IMR-90 (cell line): Measurements from ENCODE around the gene TOR4A. TPM values are rescaled to one million over a fixed set of nuclear protein-coding genes. Genes with fewer than 3 reads are reported as not detected.

ENCODE experiments used
- ATAC-seq: fragments of 200-7000 bp; cut with Tn5 transposase; 2 replicates; pipeline ENCODE4 v1.9.1; 2020; ENCODE audit warnings: low read depth, mild to moderate bottlenecking, moderate library complexity
- BruUV-seq: library from RNA; stranded (reverse); fragments of 400-500 nt; replicated peaks from 2 replicates; lab custom pipeline; 2021; lab: Mats Ljungman, UMichigan
- CTCF ChIA-PET: fragments of 300-600 bp; formaldehyde crosslinking; extraction: SDS; loops from one replicate; lab custom pipeline; 2021; ENCODE audit warnings: antibody characterized with exemption; lab: Yijun Ruan, JAX
- POLR2A ChIA-PET: fragments of 300-600 bp; sonication (Branson Sonifier 250); formaldehyde crosslinking; loops from one replicate; lab custom pipeline; 2022; ENCODE audit warnings: antibody characterized with exemption; ENCODE audit not compliant: unreplicated experiment; lab: Charles Lee
- DNase-seq: peaks from one replicate; pipeline ENCODE4 v3.0.0; 2013
- H2AFZ ChIP-seq: replicated peaks from 2 replicates; pipeline ENCODE3; 2013; ENCODE audit warnings: low read length, mild to moderate bottlenecking; ENCODE audit not compliant: poor library complexity
- H2AK5ac ChIP-seq: 2 replicates; pipeline ENCODE4 v1.6.1; 2013; ENCODE audit warnings: low read depth, low read length, inconsistent platforms
- H2AK9ac ChIP-seq: replicated peaks from 2 replicates; pipeline ENCODE3; 2013; ENCODE audit warnings: mild to moderate bottlenecking, low read depth, low read length, moderate library complexity; ENCODE audit not compliant: poor library complexity
- H2BK120ac ChIP-seq: 2 replicates; pipeline ENCODE4 v1.6.1; 2013; ENCODE audit warnings: low read depth, low read length, inconsistent platforms
- H2BK15ac ChIP-seq: 3 replicates; pipeline ENCODE4 v1.6.1; 2013; ENCODE audit warnings: low read depth, low read length, inconsistent platforms
- H2BK20ac ChIP-seq: 2 replicates; pipeline ENCODE4 v1.6.1; 2013; ENCODE audit warnings: low read depth, mild to moderate bottlenecking, inconsistent platforms, low read length, moderate library complexity
- H2BK5ac ChIP-seq: 2 replicates; pipeline ENCODE4 v1.6.1; 2013; ENCODE audit warnings: mild to moderate bottlenecking, low read depth, low read length, inconsistent platforms; ENCODE audit not compliant: poor library complexity, severe bottlenecking
- H3K14ac ChIP-seq: replicated peaks from 2 replicates; pipeline ENCODE4 v1.6.1; 2013; ENCODE audit warnings: low read depth, low read length, inconsistent platforms
- H3K18ac ChIP-seq: 2 replicates; pipeline ENCODE4 v1.6.1; 2013; ENCODE audit warnings: low read depth, low read length, control low read depth
- H3K23ac ChIP-seq: 2 replicates; pipeline ENCODE4 v1.6.1; 2013; ENCODE audit warnings: low read depth, low read length, inconsistent platforms
- H3K27ac ChIP-seq: 2 replicates; pipeline ENCODE4 v1.5.1; 2013; ENCODE audit warnings: mild to moderate bottlenecking, control low read depth, low read length; ENCODE audit not compliant: insufficient read depth
- H3K27me3 ChIP-seq: 2 replicates; pipeline ENCODE4 v1.6.1; 2013; ENCODE audit warnings: low read length; ENCODE audit not compliant: control insufficient read depth, insufficient read depth
- H3K36me3 ChIP-seq: 2 replicates; pipeline ENCODE4 v1.6.1; 2013; ENCODE audit warnings: low read length, mixed read lengths; ENCODE audit not compliant: control insufficient read depth, insufficient read depth
- H3K4ac ChIP-seq: 2 replicates; pipeline ENCODE4 v1.6.1; 2013; ENCODE audit warnings: low read depth, low read length, inconsistent platforms
- H3K4me1 ChIP-seq: 2 replicates; pipeline ENCODE4 v1.6.1; 2013; ENCODE audit warnings: low read length, mixed read lengths; ENCODE audit not compliant: control insufficient read depth, insufficient read depth
- H3K4me2 ChIP-seq: 2 replicates; pipeline ENCODE4 v1.6.1; 2013; ENCODE audit warnings: low read depth, mild to moderate bottlenecking, control low read depth, low read length, moderate library complexity
- H3K4me3 ChIP-seq: 2 replicates; pipeline ENCODE4 v1.5.1; 2013; ENCODE audit warnings: low read depth, mild to moderate bottlenecking, control low read depth, low read length, moderate library complexity; ENCODE audit not compliant: insufficient read depth
- H3K56ac ChIP-seq: 2 replicates; pipeline ENCODE4 v1.6.1; 2013; ENCODE audit warnings: low read length, inconsistent platforms; ENCODE audit not compliant: insufficient read depth; ENCODE audit errors: extremely low read depth
- H3K79me1 ChIP-seq, 2 experiments: 2 replicates each; pipeline ENCODE4 v1.6.1; 2013; ENCODE audit warnings: low read length in 2 of 2, inconsistent platforms in 1 of 2, low read depth in 1 of 2
- H3K9ac ChIP-seq: 2 replicates; pipeline ENCODE4 v1.6.1; 2013; ENCODE audit warnings: low read depth, low read length, control low read depth
- H3K9me1 ChIP-seq: 2 replicates; pipeline ENCODE4 v1.6.1; 2013; ENCODE audit warnings: low read length, inconsistent platforms; ENCODE audit not compliant: insufficient read depth
- H3K9me3 ChIP-seq: 2 replicates; pipeline ENCODE4 v1.6.1; 2013; ENCODE audit warnings: low read length; ENCODE audit not compliant: control insufficient read depth, insufficient read depth
- H4K20me1 ChIP-seq: 2 replicates; pipeline ENCODE4 v1.6.1; 2013; ENCODE audit warnings: low read length, inconsistent platforms; ENCODE audit not compliant: insufficient read depth
- H4K5ac ChIP-seq: 2 replicates; pipeline ENCODE4 v1.6.1; 2013; ENCODE audit warnings: mild to moderate bottlenecking, low read depth, low read length, control low read depth
- H4K8ac ChIP-seq, 2 experiments: 2 replicates each; pipeline ENCODE4 v1.6.1; 2013; ENCODE audit warnings: low read depth in 2 of 2, low read length in 2 of 2, control low read depth in 1 of 2, inconsistent platforms in 1 of 2
- H4K91ac ChIP-seq: 2 replicates; pipeline ENCODE4 v1.6.1; 2013; ENCODE audit warnings: low read depth, low read length, inconsistent platforms; ENCODE audit not compliant: insufficient read depth
- CHD1 ChIP-seq: IDR thresholded peaks from 2 replicates; pipeline ENCODE4 v1.6.1; 2012; ENCODE audit warnings: low read depth, low read length, improper control_type of control experiment
- ELK1 ChIP-seq: fragments of 150-350 bp; IDR thresholded peaks from 2 replicates; pipeline ENCODE4 v1.6.1; 2016; ENCODE audit warnings: low read depth, mild to moderate bottlenecking, low read length, moderate library complexity, borderline replicate concordance
- MAFK ChIP-seq: IDR thresholded peaks from 2 replicates; pipeline ENCODE4 v1.6.1; 2012; ENCODE audit warnings: low read depth, low read length, improper control_type of control experiment
- MAZ ChIP-seq: IDR thresholded peaks from 2 replicates; pipeline ENCODE4 v1.6.1; 2012; ENCODE audit warnings: low read depth, mild to moderate bottlenecking, low read length, improper control_type of control experiment, moderate library complexity, borderline replicate concordance
- MXI1 ChIP-seq: IDR thresholded peaks from 2 replicates; pipeline ENCODE4 v1.6.1; 2012; ENCODE audit warnings: low read depth, mild to moderate bottlenecking, low read length, moderate library complexity, borderline replicate concordance
- NFE2L2 ChIP-seq: fragments of 150-350 bp; IDR thresholded peaks from 2 replicates; pipeline ENCODE4 v1.6.1; 2016; ENCODE audit warnings: low read depth, mild to moderate bottlenecking, low read length
- POLR2A ChIP-seq: IDR thresholded peaks from 2 replicates; pipeline ENCODE4 v1.6.1; 2012; ENCODE audit warnings: mild to moderate bottlenecking, low read depth, low read length
- RAD21 ChIP-seq: IDR thresholded peaks from 2 replicates; pipeline ENCODE4 v1.6.1; 2012; ENCODE audit warnings: low read length, improper control_type of control experiment
- RCOR1 ChIP-seq: IDR thresholded peaks from 2 replicates; pipeline ENCODE4 v1.6.1; 2012; ENCODE audit warnings: mild to moderate bottlenecking, low read length, improper control_type of control experiment; ENCODE audit not compliant: insufficient replicate concordance
- RFX5 ChIP-seq: IDR thresholded peaks from 2 replicates; pipeline ENCODE4 v1.8.0; 2012; ENCODE audit warnings: low read depth, mild to moderate bottlenecking, low read length, moderate library complexity
- SMC3 ChIP-seq: fragments of 150-350 bp; IDR thresholded peaks from 2 replicates; pipeline ENCODE4 v1.6.1; 2016; ENCODE audit warnings: low read depth, mild to moderate bottlenecking, antibody characterized with exemption, low read length, moderate library complexity
- WGBS, 2 experiments: methylation state at CpG; one replicate each; pipeline versions ENCODE4 v1.1.5 to v1.1.7; 2013; ENCODE audit warnings: missing lambda C conversion rate in 2 of 2; ENCODE audit not compliant: insufficient read length in 1 of 2; ENCODE audit errors: extremely low coverage in 2 of 2; 5-methylcytosine and 5-hydroxymethylcytosine counted together
- dilution Hi-C: fragments of 300-500 bp; cut with HindIII; formaldehyde crosslinking; loops from one replicate; pipeline ENCODE4 v1.14.3; 2018; ENCODE audit warnings: low sequenced_read_pairs; ENCODE audit not compliant: unreplicated experiment
- in situ Hi-C: fragments of 300-500 bp; cut with MboI; formaldehyde crosslinking; loops from 3 replicates; pipeline ENCODE4 v1.14.3; 2019; ENCODE audit warnings: low sequenced_read_pairs, inconsistent platforms, mixed read lengths
- intact Hi-C: fragments of 100-400 bp; cut with micrococcal nuclease; formaldehyde crosslinking; loops from 2 replicates; pipeline ENCODE4 v1.10.0; 2022
- polyA plus RNA-seq, 3 experiments: library from polyadenylated mRNA; depleted of rRNA; stranded (reverse); fragments of >200 nt; gene quantifications; 2 replicates each; pipeline ENCODE4 v1.2.3, GENCODE V29; 2012; ENCODE audit warnings: low replicate concordance in 1 of 3
- total RNA-seq: library from RNA; depleted of rRNA; stranded (reverse); fragments of >200 nt; gene quantifications from 2 replicates; pipeline ENCODE4 v1.2.3, GENCODE V29; 2012
- TF ChIP-seq, protein P1 (sequence below): fragments of 150-350 bp; IDR thresholded peaks from 2 replicates; pipeline ENCODE4 v1.6.1; 2017; ENCODE audit warnings: mild to moderate bottlenecking, antibody characterized with exemption, low read length, low read depth

TOR4A gene
- total and polyA plus RNA-seq, 2 of the 4 experiments (the other 2 are of a cell fraction) = 9.7 to 22.9 TPM

- TF ChIP-seq ELK1 (no peak), MAFK (no peak)
These were observed 5.8 kb upstream of the TOR4A start (continued) for GRCh38 chr9:137271696-137272076.

DNA sequence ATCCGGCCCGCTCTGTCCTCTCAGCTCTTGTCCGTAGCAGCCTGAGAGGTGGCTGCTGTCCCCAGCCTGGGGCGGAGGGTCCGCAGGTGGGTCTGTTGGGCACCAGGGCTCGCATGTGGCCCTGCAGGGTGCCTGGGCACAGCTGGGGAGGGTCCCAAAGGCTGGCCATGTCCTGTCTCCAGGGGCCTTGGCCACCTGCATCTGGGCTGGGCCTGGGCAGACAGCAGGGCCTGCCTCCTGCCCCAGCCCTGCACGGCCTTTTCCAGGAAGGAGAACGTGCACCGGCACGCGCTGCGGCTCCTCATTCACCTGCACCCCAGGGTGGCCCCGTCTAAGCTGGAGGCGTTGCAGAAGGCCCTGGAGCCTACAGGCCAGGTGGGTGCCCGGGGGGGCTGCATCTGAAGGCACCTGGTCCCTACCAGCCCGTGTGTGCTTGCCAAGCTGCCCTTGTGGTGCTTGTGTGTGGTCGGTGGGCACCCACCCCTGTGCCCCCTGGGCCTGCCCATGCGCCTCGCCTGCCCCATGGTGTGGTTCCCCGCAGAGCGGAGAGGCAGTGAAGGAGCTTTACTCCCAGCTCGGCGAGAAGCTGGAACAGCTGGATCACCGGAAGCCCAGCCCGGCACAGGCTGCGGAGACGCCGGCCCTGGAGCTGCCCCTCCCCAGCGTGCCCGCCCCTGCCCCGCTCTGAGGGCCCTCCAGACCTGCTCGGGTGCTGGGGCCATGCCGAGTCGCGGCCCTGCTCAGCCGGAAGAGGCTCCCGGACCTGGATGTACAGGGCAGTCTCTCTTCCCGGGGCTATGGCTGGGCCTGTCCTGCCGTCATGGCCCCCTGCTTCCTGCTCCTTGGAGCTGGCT, 5.1 kb upstream of the TOR4A start:
- H3K18ac ChIP-seq = no peak overlapping the region
- dilution Hi-C loops (no loop called here), intact Hi-C loops (no loop called here), in situ Hi-C loops (no loop called here)
- peaks cover 29% of the 10 kb centered on the region for H4K20me1 ChIP-seq
- H3K9me3 ChIP-seq = no peaks in the 10 kb centered on the region
- ChIA-PET POLR2A (no interaction called here), CTCF (no interaction called here)
- no peak overlapping the region for H3K4ac ChIP-seq
- no TSS peak for BruUV-seq
- no peak overlapping the region for H3K4me2 ChIP-seq
- no peak overlapping the region for H3K4me3 ChIP-seq
- no peak overlapping the region for H2AFZ ChIP-seq
- no peak overlapping the region for H2BK5ac ChIP-seq
- H3K79me1 ChIP-seq = peaks cover 13 to 73% of the 10 kb centered on the region in 2 experiments
- H2BK20ac ChIP-seq = no peak overlapping the region
- peaks cover 21% of the 10 kb centered on the region for H3K4me1 ChIP-seq
- no peak overlapping the region for H4K91ac ChIP-seq
- H4K8ac ChIP-seq = no peak overlapping the region
- no peak overlapping the region for H3K23ac ChIP-seq
- H2BK15ac ChIP-seq = no peak overlapping the region
- H2AK5ac ChIP-seq = no peak overlapping the region
- TF ChIP-seq POLR2A (no peak), CHD1 (no peak), RAD21 (no peak), SMC3 (no peak), RFX5 (no peak), MXI1 (no peak), RCOR1 (no peak), MAZ (no peak), MAFK (no peak), ELK1 (no peak), NFE2L2 (no peak)
- TF ChIP-seq, protein P1, sequence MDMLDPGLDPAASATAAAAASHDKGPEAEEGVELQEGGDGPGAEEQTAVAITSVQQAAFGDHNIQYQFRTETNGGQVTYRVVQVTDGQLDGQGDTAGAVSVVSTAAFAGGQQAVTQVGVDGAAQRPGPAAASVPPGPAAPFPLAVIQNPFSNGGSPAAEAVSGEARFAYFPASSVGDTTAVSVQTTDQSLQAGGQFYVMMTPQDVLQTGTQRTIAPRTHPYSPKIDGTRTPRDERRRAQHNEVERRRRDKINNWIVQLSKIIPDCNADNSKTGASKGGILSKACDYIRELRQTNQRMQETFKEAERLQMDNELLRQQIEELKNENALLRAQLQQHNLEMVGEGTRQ = no peak
- 92% methylated on average over 30 of the region's 39 CpGs; no CpG with 5 or more reads in 1 of the 2 experiments for WGBS, 2 experiments
- DNase-seq (no peak), ATAC-seq (no peak)
- no peak overlapping the region for H3K27ac ChIP-seq
- no peak overlapping the region for H3K14ac ChIP-seq
- peaks cover 41% of the 10 kb centered on the region for H3K36me3 ChIP-seq
- no peak overlapping the region for H3K56ac ChIP-seq
- H4K5ac ChIP-seq = no peak overlapping the region
- no peak overlapping the region for H2BK120ac ChIP-seq
- H3K9ac ChIP-seq = no peak overlapping the region
- H3K27me3 ChIP-seq = no peaks in the 10 kb centered on the region
- H2AK9ac ChIP-seq = no peak overlapping the region
- H3K9me1 ChIP-seq = peaks cover 14% of the 10 kb centered on the region
